GM21723 (cell line): ENCODE data around the gene PXDN.

ENCODE experiments used
- ATAC-seq: cut with Tn5 transposase; IDR thresholded peaks from one replicate; pipeline ENCODE4 v1.9.1; 2021; ENCODE audit warnings: mild to moderate bottlenecking, moderate library complexity; ENCODE audit not compliant: unreplicated experiment

PXDN gene

DNA sequence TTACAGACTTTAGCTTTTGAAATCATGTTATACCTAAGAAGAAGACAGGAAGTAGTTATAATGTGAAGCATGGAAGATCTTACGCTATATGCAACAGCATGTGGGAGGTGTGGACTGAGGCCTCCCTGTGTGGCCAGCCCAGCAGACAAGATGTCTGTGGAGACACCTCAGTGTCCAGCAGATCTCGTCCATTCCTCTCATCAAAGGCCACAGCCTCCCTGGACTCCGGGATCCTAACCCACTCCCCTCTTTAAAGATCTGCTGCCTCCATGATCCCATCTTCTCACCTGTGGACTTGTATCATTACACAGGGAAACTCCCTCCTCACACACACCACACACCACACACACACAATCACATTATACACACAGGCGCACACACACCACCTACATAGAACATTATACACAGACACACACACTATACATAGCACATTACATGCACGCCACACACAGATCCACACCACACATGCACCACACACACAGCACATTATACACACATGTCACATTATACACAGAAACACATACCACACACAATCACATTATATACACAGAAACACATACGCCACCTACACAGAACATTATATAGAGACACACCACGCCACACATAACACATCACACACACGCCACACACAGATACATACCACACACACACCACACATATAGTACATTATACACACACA lies 89.5 kb downstream of the PXDN start:
- no peak for ATAC-seq

DNA sequence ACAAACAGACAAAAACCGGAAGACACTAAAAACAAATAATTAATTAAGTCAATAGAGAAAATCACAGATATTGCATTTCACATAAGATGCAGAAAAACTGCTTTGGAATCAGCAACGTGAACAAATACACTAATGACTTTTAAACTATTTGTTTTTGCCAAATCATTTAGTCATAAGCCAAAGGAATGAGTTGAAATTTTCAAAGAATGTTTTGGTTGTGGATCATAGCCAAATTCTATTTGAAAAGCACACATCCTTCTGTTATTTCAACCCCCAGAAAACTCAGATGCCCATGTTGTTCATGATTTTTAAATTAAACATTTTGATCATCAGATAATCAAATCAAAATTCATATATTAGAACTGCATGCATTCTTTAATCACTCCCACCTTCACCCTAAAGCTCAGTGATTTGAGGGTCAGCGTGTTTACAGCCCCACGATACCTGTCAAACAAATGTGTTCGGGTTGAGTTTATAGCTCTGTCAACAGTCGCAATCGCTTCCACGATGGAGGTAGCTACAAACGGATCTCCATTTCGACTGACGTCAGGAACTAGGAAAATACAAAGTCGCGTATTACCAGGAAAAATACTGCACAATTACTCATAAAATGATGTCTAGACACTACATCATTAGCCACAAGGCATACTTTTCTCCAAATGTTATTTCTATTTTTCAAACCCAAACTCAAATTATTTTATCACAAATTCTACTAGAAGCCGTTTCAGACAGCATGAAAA lies 90.2 kb downstream of the PXDN start:
- no peak for ATAC-seq

- ATAC-seq = no peak
These were observed 92.1 kb downstream of the PXDN start for GRCh38 chr2:1652034-1652790.

DNA sequence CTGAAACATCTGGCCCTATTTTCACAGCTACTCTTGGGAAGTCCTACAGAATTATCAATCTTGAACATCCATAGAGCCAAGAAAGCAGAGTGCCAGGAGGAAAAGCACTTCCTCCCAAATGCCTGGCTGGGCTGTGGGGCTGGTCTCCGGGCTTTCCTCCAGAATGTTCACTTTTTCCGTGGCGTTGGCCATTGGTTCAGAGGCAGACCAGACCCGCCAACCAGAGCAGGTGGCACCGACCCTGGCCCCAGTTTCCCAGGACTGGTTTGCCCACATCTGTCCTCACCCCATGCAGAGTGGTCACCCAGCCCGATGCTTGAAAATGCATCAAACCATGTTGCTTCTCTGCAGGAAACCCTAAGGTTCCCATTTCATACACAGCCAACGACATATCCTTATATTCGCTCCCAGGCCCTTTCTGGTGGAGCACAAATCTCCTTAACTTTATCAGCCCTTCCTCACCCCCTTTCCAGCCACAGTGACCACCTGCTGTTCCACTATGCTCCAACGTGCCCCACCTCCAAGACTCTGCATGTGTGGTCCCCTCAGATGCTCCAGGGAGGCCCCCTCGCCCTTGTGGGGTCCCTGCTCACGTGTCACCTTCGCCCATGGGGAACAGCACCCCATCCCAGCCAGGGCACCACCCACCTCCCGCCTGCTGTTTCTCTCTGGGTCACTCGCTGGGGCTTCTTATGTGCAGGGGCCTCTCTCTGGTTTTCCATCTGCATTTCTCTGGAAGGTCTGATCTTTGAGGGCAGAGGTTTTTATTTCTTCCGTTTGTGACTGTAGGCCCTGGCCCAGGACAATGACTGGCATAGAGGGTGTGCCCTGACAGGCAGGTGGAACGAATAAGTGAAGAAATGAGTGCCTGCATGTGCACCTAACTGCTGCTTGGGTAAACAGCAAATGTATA lies 92.9 kb downstream of the PXDN start:
- ATAC-seq = no peak

DNA sequence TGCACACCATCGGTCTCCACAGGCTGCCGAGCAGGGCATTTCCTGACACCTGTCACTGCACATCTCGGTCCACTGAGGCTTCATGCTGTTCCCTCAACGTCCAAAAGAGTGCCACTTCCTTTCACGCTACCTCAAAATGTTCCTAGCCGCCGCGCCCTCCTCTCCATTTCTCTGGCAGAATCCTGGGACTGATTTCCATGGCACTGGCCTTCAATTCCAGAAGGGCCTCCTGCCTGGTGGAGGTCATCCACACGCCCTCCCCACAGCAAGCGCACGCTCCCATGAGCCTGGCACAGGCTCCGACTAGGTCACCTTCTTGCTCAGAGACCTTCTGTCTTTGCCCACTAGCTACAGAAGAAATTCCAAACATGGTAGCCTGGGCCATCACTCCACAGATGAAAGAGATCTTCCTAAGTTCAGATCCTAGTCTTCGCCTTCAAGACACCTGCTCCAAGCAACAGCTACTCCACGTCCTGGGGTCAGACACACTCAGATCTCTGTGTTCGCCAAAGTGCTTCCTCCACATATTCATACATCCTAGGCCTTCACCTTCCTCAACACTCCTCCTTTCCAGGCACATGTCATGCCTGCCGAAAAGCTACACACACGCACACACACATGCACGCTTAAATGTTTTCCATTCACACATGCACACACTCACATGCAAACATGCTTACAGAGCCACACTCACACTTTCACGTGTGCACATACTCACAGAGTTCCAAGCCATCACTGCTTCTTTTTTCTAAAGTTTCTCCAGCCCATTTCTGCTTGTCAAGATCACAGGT lies 94.0 kb downstream of the PXDN start:
- ATAC-seq = no peak

DNA sequence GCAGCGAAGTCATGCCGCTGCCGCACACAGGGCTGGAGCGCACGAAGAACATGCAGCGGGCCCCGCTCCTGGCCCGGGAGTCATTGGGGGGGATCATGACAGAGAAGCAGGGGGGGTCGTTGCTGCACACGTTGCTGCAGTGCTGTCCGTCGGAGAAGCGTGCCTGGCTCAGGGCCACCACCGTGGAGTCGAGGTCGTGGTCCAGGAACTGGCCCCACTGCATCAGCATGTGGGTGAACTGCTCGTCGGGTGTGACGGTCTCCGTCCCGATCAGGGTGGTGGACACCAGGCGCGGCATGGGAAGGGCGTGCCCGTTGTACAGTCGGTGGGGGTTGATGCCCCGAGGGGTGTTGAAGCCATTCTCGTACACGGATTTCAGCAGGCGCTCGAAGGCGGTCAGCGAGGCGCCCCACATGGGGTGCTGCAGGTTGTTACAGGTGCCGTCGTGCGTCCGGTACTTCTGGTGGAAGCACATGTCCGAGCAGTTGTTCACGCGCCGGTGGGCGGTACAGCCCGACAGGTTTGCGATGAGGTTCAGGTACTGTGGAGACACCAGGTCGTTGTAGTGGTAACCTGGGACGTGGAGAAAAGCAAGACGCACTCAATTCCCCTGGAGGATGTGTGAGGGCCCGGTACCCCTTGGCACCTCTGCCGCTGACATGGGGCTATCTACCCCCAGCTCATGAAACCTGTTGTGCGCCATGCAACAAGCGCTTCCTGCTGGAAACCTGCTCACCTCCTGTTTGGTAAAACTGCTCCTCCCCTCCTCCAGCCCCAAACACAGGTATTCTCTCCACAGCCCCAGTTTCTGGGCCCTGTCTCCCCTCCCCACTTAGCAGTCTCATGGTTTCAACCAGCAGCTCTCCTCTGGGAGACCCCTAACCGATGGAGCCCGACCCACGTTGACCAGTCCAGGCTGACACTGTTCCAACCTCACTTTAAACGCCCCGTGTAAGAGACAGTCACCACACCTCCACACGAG lies 94.9 kb downstream of the PXDN start:
- no peak for ATAC-seq

- no peak for ATAC-seq
These were observed 95.8 kb downstream of the PXDN start for GRCh38 chr2:1648241-1649102.

DNA sequence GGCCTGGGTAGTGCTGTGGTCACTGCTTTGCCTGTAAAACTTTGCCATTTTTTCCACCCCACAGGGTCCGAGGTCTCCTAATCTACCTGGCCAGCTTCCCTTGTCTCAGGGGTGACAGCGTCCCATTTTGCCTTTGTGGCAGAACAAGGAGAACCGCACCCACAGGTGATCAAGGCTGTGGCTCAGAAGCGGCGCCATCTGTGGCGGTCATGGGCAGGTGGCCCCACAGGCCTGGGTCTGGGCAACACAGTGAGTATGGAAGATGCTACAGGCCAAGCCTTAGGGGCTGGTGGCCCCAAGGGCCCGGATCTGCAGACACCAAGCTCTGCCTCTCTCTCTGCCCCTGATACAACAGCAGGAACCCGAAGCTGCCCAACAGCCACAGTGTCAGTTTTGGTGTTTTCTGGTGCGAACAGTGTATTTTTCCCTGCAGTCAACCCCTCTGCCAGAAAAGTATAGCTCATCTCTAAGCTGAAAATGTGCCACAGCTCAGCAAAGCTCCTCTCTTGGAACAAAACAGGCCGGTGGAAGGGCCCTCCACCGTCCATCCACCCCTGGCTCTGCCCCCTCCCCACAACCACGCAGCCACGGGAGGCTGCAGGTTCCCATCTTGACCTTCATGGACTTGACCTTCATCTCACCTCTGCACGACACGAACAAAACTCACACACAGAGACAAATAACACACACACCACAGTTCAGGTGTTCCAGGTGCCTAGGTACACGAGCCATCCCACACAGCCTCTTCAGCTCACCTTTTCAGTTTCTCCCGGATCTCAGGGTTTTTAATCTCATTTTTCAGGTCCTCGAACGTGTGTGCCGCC lies 96.7 kb downstream of the PXDN start:
- no peak for ATAC-seq

GRCh38 chr2:1645761-1646476 lies 98.4 kb downstream of the PXDN start:
- ATAC-seq = no peak

DNA sequence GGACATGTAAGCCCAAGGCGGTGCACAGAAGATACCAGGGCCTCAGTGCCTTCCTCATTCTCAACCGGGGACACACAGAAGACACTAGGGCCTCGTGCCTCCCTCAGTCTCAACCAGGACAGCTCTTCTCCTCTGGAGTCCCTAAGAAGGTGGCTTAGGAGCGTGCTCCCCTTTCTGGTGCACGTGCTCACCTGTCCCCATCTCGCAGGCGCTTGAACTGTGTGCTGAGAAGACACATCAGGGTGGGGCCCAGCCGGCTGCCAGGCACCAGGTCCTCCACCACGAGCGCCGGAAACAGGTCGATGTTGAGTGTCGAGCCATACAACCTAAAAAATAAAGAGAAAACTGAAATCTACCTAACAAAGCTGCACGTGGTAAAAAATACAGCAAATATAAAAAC lies 99.9 kb downstream of the PXDN start:
- no peak for ATAC-seq

GRCh38 chr2:1642993-1643619 lies 101.2 kb downstream of the PXDN start:
- no peak for ATAC-seq

- ATAC-seq = no peak
These were observed 102.1 kb downstream of the PXDN start for GRCh38 chr2:1642066-1642861.

DNA sequence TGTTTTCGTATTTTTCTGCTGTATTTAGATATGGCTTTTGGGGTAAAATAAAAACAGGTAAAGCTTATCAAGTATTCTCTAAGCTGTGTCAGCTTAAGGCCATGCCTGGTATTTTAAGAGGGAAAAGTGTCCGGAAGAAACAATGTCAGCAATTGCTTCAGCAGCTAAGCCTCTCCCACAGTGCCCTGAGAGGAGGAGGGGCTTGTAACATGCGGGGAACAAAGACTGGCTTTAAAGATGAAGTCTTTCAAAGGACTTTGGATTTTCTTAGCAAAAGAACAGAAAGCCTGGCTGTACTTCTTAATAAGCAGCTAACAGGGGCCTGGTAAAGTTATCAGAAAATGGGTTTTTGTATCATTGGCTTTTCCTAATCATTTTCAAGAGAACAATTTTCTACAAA lies 102.8 kb downstream of the PXDN start:
- no peak for ATAC-seq

- no peak for ATAC-seq
These were observed 103.8 kb downstream of the PXDN start for GRCh38 chr2:1640301-1641135.
